DOHH2 (cell line): ENCODE results near the gene SRC.

Experiments used
- H3F3A ChIP-seq: fragments of 200-600 bp; sonication (generic), shearing (Covaris generic); 2 replicates; pipeline ENCODE4 v1.6.0; 2016; ENCODE audit warnings: antibody characterized with exemption, mild to moderate bottlenecking; ENCODE audit not compliant: control insufficient read depth, insufficient read depth
- H3K27ac ChIP-seq: fragments of 200-600 bp; sonication (generic); 2 replicates; pipeline ENCODE4 v1.5.1; 2014; ENCODE audit warnings: low read depth, mild to moderate bottlenecking, low read length, moderate library complexity
- H3K27me3 ChIP-seq: fragments of 200-600 bp; sonication (generic); 2 replicates; pipeline ENCODE4 v1.6.1; 2014; ENCODE audit warnings: mild to moderate bottlenecking, low read length, mixed read lengths; ENCODE audit not compliant: control insufficient read depth
- H3K36me3 ChIP-seq: fragments of 200-600 bp; sonication (generic); 2 replicates; pipeline ENCODE4 v1.6.1; 2014; ENCODE audit warnings: mild to moderate bottlenecking, low read length, moderate library complexity, mixed read lengths; ENCODE audit not compliant: control insufficient read depth
- H3K4me1 ChIP-seq: fragments of 200-600 bp; sonication (generic); 2 replicates; pipeline ENCODE4 v1.6.1; 2014; ENCODE audit warnings: mild to moderate bottlenecking, low read length, mixed read lengths; ENCODE audit not compliant: control insufficient read depth
- H3K4me2 ChIP-seq: fragments of 200-600 bp; sonication (generic); 2 replicates; pipeline ENCODE4 v1.6.0; 2014; ENCODE audit warnings: mild to moderate bottlenecking, low read length, moderate library complexity
- H3K4me3 ChIP-seq: fragments of 200-600 bp; sonication (generic); 2 replicates; pipeline ENCODE4 v1.5.1; 2014; ENCODE audit warnings: mild to moderate bottlenecking, low read length, mixed read lengths
- H3K79me2 ChIP-seq: fragments of 200-600 bp; sonication (generic); 2 replicates; pipeline ENCODE4 v1.6.1; 2014; ENCODE audit warnings: mild to moderate bottlenecking, low read length, mixed read lengths; ENCODE audit not compliant: control insufficient read depth
- H3K9me2 ChIP-seq: fragments of 200-600 bp; sonication (generic); replicated peaks from 2 replicates; pipeline ENCODE4 v1.6.1; 2014; ENCODE audit warnings: mild to moderate bottlenecking, low read length, mixed read lengths; ENCODE audit not compliant: control insufficient read depth
- H3K9me3 ChIP-seq: fragments of 200-600 bp; sonication (generic); 2 replicates; pipeline ENCODE4 v1.6.1; 2014; ENCODE audit warnings: antibody characterized with exemption, low read length, mixed read lengths; ENCODE audit not compliant: control insufficient read depth, insufficient read depth
- H4K20me1 ChIP-seq: fragments of 200-600 bp; sonication (generic); 2 replicates; pipeline ENCODE4 v1.6.0; 2014; ENCODE audit warnings: low read depth, mild to moderate bottlenecking, antibody characterized with exemption, low read length, moderate library complexity; ENCODE audit not compliant: control insufficient read depth, insufficient read depth
- CTCF ChIP-seq: fragments of 200-600 bp; sonication (generic); IDR thresholded peaks from one replicate; pipeline ENCODE4 v1.5.1; 2014; ENCODE audit warnings: antibody characterized with exemption, mild to moderate bottlenecking, low read depth, low read length; ENCODE audit not compliant: poor library complexity, severe bottlenecking
- EZH2phosphoT487 ChIP-seq: fragments of 200-600 bp; sonication (generic); IDR thresholded peaks from 2 replicates; pipeline ENCODE4 v1.6.1; 2017; ENCODE audit warnings: borderline replicate concordance, mild to moderate bottlenecking, antibody characterized with exemption, low read length, moderate library complexity, mixed read lengths

The SRC gene

GRCh38 chr20:37301558-37301957 lies 44.4 kb upstream of the SRC start:
- Histone ChIP-seq H3K36me3 (peaks cover 46% of the 10 kb centered on the region), H4K20me1 (0 out of 2 replicates have a peak, but pooled peaks cover 3% of the 10 kb centered on the region), H3K79me2 (peaks cover 19% of the 10 kb centered on the region), H3K4me1 (no peaks in the 10 kb centered on the region), H3K27me3 (no peaks in the 10 kb centered on the region), H3K27ac (no peak overlapping the region), H3K9me2 (no peaks in the 10 kb centered on the region), H3K4me2 (no peak overlapping the region), H3F3A (no peaks in the 10 kb centered on the region), H3K4me3 (no peak overlapping the region), H3K9me3 (no peaks in the 10 kb centered on the region)
- TF ChIP-seq CTCF (no peak), EZH2phosphoT487 (no peak)

GRCh38 chr20:37302981-37303380 lies 43.0 kb upstream of the SRC start:
- Histone ChIP-seq H3K4me1 (no peaks in the 10 kb centered on the region), H4K20me1 (0 out of 2 replicates have a peak, but pooled peaks cover 3% of the 10 kb centered on the region), H3K36me3 (peaks cover 49% of the 10 kb centered on the region), H3K27me3 (no peaks in the 10 kb centered on the region), H3K27ac (no peak overlapping the region), H3K9me2 (no peaks in the 10 kb centered on the region), H3F3A (no peaks in the 10 kb centered on the region), H3K4me2 (no peak overlapping the region), H3K9me3 (no peaks in the 10 kb centered on the region), H3K79me2 (peaks cover 11% of the 10 kb centered on the region), H3K4me3 (no peak overlapping the region)
- TF ChIP-seq CTCF = no peak
- no peak for TF ChIP-seq EZH2phosphoT487

- TF ChIP-seq CTCF (no peak), EZH2phosphoT487 (no peak)
- no peak overlapping the region for H3K27ac ChIP-seq
- no peak overlapping the region for H3K4me3 ChIP-seq
- no peaks in the 10 kb centered on the region for H3K9me3 ChIP-seq
- H4K20me1 ChIP-seq = 0 out of 2 replicates have a peak, but pooled peaks cover 3% of the 10 kb centered on the region
- H3F3A ChIP-seq = no peaks in the 10 kb centered on the region
- no peaks in the 10 kb centered on the region for H3K27me3 ChIP-seq
- H3K9me2 ChIP-seq = no peaks in the 10 kb centered on the region
- H3K4me2 ChIP-seq = no peak overlapping the region
- H3K79me2 ChIP-seq = peaks cover 8% of the 10 kb centered on the region
- peaks cover 50% of the 10 kb centered on the region for H3K36me3 ChIP-seq
- H3K4me1 ChIP-seq = no peaks in the 10 kb centered on the region
These were observed 42.3 kb upstream of the SRC start for GRCh38 chr20:37303637-37304036.

GRCh38 chr20:37305079-37305478 lies 40.9 kb upstream of the SRC start:
- Histone ChIP-seq H3K36me3 (peaks cover 47% of the 10 kb centered on the region), H3K4me1 (no peaks in the 10 kb centered on the region), H3K4me3 (no peak overlapping the region), H3K27me3 (no peaks in the 10 kb centered on the region), H3K4me2 (no peak overlapping the region), H3K9me3 (no peaks in the 10 kb centered on the region), H4K20me1 (0 out of 2 replicates have a peak, but pooled peaks cover 3% of the 10 kb centered on the region), H3K27ac (no peak overlapping the region), H3K9me2 (no peaks in the 10 kb centered on the region), H3K79me2 (peaks cover 7% of the 10 kb centered on the region), H3F3A (no peaks in the 10 kb centered on the region)
- TF ChIP-seq CTCF (no peak), EZH2phosphoT487 (no peak)
